ENCODE results near the gene NLGN1. TPM values are rescaled to one million over a fixed set of nuclear protein-coding genes. Genes with fewer than 3 reads are reported as not detected.

The NLGN1 gene
- total RNA-seq, 2 experiments from 2014 or later: not detected

DNA sequence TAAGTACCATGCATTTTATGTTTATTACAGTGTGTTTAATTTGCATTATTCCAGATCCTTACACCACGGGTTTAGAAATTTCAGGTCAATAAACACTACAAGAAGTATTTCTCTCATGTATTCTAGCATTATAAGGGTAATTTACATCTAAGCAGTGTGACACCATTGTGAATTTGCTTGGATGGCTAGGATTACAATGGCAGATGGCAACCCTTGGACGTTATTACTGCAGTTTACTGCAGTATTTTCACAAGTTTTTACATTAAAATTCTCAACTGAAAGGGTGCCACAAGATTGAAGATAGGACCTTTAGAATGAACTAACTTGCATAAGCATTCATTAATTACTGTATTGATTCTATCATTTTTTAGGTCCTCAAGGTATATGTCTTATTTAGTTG, 538.8 kb downstream of the NLGN1 start:
- ChIA-PET CTCF (no interaction called here), POLR2A (no interaction called here)

DNA sequence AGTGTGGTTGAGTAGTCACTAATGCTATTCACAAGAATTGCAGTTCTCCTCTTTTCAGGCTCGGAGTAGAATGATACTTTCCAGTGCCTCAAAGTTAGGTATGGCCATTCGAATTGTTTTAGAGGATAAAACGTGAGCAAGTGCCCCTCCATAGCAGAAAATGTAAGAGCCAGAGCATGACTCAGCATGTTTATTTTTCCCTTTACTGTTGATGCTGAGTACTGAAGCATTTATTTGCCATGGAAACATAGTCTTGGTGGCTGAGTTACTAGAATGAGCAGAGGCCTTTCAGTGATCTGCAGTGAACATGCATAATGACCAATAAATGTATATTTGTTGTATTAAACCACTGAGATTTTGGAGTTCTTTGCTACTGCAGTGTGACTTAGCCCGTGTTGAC, 540.6 kb downstream of the NLGN1 start:
- ChIA-PET POLR2A (no interaction called here), CTCF (no interaction called here)

DNA sequence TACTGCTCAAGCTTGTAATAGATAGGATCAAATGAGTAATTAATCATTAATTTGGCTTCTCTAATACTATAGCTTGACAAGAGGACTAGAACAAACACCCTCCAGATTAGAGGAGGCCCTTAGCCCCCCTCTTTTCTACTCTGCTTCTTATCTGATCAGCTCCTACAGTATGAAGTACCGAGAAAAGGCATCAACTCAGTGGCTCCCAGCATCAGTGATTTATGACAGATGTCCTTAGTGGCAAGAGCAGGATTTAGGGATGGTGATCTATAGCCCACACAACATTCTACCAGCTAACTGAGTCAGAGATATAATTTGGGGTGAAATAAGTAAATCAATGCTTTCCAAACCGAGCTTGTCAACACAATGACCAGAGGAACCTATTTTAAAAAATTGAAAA, 541.1 kb downstream of the NLGN1 start:
- POLR2A ChIA-PET: no interaction called here

DNA sequence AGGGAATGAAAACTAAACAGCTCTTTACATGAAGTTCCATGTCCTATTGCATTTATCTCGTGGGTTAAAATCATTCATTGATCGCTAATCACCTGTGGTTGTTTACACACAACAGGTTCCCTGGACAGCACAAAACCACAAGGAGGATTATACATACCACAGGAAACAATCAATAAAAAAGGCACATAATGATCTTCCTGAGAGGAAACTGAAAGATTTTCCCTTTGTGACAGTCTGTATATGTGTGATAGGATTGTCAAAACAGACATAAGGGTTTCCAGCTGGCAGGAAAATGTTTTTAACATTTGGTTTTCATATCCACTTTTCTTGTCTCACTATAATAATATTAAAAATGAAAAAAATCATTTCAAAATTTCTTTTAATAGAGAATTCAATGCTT, 541.8 kb downstream of the NLGN1 start:
- POLR2A ChIA-PET: no interaction called here
- CTCF ChIA-PET: no interaction called here

More for the DNA sequence above, 541.1 kb downstream of the NLGN1 start:
- CTCF ChIA-PET: no interaction called here

DNA sequence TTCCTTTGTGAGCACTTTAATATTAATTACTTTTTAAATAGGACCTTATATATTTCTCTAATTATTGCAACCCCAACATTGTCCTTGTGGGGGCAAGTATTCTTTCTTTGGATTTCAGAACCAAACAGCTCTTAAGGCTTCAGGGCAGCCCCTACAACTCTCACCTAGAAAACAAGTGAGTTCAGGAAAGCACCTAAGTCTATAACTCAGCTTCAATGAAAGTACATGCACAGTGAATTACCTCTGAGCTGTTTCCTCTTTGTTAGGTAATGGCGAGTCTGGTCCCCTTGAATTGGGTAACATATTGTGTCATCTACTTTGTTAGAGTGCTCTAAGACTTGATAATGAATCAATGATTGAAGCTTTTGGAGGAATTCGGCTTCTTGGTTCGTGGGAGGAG, 545.7 kb downstream of the NLGN1 start:
- ChIA-PET CTCF (no interaction called here), POLR2A (no interaction called here)

GRCh38 chr3:173945170-173945569, 547.6 kb downstream of the NLGN1 start:
- POLR2A ChIA-PET: no interaction called here
- CTCF ChIA-PET: no interaction called here

DNA sequence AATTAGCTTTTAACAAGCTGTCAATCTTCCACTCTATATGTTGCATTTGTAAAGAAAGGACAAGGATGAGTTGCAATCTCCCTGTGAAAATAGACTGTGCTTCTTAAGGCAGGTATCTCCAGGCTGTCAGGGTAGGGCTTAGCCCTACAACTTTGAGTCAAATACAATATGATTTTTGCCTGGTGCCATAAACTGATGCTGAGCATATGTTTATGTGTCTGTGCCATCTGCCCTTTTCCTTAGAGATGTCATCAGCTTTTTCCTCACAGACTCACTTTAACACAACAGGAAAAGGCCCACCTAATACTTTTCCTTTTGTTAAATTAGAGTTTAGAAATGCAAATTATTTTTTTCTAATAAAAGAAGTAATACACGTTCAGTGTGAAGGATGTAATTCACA, 548.3 kb downstream of the NLGN1 start:
- ChIA-PET CTCF (no interaction called here), POLR2A (no interaction called here)

DNA sequence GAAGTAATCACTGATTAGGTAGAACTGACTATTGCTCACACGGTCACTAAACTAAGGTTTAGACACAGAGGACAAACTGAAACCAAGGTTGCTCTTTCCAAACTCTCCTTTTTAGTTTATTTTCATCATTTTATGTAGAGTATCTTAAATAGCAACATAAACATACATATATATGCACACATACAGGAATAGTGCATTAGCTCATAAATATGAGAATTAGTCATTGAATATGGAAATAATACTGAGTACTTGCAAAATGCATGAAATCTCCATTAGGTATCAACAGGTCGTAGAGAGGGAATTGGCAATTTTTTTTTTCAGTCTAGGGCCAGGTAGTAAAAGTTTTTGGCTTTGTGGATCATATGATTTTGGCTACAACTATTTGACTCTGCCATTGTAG, 557.1 kb downstream of the NLGN1 start:
- ChIA-PET POLR2A (no interaction called here), CTCF (no interaction called here)

DNA sequence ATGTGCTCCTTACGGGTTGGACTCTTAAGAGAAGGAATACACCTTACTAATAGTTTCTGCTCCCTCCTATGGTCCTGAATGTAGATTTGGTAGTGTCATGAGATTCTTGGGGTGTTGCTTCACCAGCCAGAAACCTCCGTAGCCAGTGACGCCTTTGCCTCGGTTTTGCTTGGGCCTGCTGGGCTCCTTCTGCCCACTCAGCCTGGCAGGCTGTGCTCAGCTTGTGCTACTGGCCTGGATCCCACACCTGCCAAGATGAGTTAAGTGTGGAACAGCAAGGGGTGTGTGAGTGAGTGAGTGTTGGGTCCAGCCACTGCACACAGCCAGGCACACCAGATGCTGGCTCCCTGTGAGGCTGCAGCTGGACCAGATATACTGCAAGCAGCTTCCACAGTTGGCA, 560.1 kb downstream of the NLGN1 start:
- POLR2A ChIA-PET: no interaction called here
- CTCF ChIA-PET: no interaction called here

DNA sequence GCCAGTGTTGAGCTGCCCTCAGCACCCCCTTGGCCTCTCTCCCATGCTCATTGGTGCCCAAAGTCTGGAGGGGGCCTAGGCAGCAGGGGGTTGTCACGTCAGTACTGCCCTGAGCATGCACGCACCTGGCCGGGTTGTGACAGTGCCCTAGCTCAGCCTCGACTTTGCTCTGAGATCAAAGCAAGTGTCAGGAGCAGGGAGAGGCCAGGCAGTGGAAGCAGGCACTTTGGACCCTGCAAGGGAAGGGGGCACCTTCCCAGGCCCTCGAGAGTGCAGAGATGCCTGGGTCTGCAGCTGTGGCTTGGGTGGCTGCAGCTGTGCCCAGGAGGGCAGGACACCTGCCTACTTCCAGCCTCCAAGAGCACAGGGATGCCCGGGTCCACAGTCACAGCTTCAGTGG, 561.3 kb downstream of the NLGN1 start:
- ChIA-PET POLR2A (no interaction called here), CTCF (no interaction called here)

DNA sequence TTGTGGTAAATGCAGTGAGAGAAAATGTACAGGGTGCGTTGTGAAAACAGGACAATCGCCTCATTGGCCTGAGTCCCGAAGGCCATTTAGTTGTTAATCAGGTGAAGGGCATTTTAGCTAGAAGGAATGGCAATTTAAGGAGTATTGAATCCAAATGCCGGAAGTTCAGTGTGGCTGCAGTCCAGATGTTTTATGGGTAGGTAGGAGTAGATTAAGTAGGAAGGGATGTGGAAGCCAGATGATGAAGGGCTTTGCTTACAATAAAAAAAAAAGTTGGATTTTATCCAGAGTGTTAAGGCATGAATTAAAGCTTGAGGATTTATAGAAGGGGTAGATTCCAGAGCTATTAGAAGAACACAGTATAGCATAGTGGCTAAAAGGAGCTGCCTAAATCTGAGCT, 572.7 kb downstream of the NLGN1 start:
- CTCF ChIA-PET: no interaction called here
- POLR2A ChIA-PET: no interaction called here

DNA sequence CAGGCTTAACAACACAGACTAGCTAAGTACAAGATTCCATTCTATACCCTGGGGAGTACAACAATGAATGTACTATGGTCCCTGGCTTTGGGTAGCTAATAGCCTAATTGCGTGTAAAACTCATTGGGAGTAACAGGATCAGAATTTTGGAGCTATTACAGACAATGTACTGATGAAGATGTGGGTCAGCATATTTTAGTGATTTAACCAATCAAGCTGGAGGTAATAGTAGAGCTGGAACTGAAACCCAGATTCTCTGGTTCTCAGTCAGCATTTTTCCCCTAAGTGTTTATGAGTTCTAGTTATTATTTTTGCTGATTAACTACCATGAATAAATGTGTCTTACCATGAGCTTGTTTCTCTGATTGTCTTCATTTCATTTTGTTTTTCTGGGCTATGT, 578.7 kb downstream of the NLGN1 start:
- ChIA-PET CTCF (no interaction called here), POLR2A (no interaction called here)

GRCh38 chr3:173977747-173978146, 580.2 kb downstream of the NLGN1 start:
- POLR2A ChIA-PET: no interaction called here
- CTCF ChIA-PET: no interaction called here

DNA sequence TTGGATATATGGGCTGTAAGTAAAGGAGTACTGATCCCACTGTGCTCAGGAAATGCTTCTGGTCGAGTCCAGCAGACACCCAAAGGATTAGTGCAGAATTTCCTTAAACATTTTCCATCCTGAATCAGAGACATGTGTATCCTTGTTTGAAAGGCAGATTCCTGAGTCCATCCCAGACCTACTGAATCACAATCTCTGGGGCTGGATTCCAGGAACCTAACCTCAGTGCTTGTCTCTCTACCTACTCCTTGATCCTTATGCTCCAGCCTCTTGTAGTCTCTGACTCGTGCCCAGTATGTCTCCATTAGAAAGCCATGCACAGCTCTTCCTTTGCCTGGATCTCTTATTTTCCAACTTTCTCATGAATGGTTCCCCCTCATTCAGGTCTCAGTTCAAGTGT, 585.8 kb downstream of the NLGN1 start:
- ChIA-PET CTCF (interaction anchor here (0.6 kb wide), 1 partner anchor 98 kb away, joined by 4 read pairs; no protein-coding TSS in a partner anchor), POLR2A (no interaction called here)

- ChIA-PET CTCF (no interaction called here), POLR2A (no interaction called here)
Observed at GRCh38 chr3:173986861-173987410, 589.4 kb downstream of the NLGN1 start.

DNA sequence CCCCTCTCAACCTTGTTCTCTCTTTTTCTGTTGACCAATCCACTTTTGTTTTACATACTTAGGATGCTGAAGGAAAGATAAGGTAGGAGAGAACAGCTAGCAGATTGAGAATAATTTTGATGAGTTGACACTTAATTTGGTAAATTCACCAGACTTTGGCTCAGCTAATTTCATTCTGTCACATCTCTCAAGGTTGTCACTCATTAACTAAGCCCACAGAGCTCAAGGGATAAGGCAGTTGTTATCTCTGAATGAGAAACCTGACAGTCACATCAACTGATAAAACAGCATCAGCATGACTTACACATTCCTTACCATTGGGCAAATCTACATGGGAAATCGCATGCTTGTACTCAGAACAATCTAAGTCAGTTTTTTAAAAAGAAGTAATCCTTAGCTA, 591.4 kb downstream of the NLGN1 start:
- CTCF ChIA-PET: no interaction called here
- POLR2A ChIA-PET: no interaction called here

DNA sequence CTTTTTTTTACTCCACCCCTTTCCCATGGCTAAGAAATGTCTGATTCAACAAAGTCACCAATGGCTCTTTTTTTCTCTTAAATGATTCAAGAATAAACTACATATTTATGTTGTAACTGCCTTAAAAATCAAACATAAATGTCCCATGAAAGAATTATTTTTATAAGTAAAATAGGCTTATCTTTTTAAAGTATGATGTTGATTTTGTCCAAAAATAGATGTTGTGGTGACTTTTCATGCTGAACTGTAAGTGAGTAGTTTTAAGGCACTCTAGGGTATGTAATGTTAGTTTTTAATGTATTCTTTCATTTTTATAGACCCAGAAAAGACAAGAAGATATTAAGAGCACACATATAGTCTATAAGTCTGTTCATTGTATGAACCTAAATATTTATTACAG, 594.9 kb downstream of the NLGN1 start:
- POLR2A ChIA-PET: no interaction called here
- CTCF ChIA-PET: no interaction called here

- CTCF ChIA-PET: no interaction called here
Observed at GRCh38 chr3:173993299-173993698, 595.8 kb downstream of the NLGN1 start.

DNA sequence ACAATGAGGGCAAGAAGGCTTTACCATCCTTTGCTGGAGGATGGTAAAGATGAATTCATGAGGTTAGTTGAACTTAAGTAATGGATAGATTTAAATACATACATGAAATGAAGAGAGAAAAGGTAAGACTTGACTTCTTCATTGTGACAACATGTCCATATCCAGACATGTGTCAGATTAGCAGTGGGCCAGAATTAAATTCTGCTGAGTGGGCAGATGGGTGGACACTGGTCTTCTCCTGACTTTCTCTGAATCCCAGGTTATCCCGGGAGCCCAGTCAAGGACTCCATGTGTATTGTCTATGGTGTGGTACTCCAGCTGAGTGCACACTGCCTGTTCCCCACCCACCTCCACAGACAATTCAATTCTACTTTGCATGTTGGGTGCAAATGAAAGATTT, 603.1 kb downstream of the NLGN1 start:
- ChIA-PET POLR2A (no interaction called here), CTCF (no interaction called here)

More at GRCh38 chr3:173993299-173993698, 595.8 kb downstream of the NLGN1 start:
- POLR2A ChIA-PET: no interaction called here

- ChIA-PET CTCF (no interaction called here), POLR2A (no interaction called here)
Observed at GRCh38 chr3:174002543-174002942, 605.0 kb downstream of the NLGN1 start.

- POLR2A ChIA-PET: no interaction called here
- CTCF ChIA-PET: no interaction called here
Observed at GRCh38 chr3:174010907-174011306, 613.4 kb downstream of the NLGN1 start.

DNA sequence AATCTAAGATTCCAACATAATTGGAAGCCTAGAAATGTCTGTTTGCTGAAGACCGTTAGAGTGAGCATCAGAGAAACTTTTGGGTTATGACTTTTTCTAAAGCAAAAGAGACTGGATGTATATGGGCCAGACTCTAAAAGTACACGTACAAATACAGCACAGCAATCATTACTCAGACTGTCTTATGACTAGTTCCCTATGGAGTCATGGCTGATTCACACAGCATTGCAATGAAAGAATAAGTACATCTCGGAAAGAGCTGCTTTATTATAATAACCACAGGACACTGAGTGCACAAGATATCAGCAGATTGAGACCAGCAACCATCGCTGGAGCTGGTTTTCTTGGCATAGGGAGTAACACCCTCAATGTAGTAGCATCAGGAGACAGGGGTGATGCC, 618.6 kb downstream of the NLGN1 start:
- ChIA-PET CTCF (no interaction called here), POLR2A (no interaction called here)

DNA sequence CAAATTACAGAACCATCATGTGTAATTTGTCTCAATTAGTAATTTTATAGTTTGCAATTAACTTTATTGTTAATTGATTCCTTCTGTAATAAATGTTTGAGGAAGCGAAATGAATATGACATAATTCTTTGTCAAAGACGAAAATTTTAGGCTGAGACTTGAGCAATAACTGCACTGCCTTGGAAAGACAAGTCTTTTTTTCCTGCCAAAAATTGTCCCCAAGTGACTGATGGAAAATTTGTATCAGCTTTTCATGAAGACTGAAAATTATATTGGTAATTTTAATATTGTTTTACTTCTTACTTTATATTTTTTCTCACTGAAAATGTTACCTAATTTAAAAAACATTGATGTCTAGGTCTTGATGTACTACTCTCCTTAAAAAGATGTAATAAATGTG, 622.6 kb downstream of the NLGN1 start:
- ChIA-PET CTCF (no interaction called here), POLR2A (no interaction called here)

Measured in activated CD8-positive, alpha-beta memory T cell treated with anti-CD3 and anti-CD28 coated beads for 36 hours (primary cell).